Measurements from ENCODE around the gene DSG4. TPM values are rescaled to one million over a fixed set of nuclear protein-coding genes. Genes with fewer than 3 reads are reported as not detected.

The DSG4 gene
- total and polyA plus RNA-seq, 2 donors (not counting 1 experiment from before 2014, with no cell fraction given): not detected

DNA sequence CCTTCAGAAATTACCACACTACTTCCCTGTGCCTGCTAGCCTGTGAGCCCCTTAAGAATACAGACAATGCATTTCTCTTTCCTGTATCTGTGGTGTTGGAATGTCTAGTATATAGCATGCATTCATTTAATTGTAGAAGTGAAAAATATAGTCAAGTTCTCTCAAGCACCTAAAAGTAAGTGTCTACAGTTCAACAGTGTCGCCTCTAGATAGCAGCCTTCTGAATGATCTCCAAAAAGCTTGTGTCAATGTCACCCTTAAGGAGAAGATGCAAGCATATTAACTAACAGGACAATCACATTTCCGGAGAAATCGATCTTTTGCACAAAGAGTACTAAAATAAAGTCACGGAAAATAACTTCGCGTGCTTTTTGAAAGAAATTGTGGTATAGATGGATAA lies 43.5 kb downstream of the DSG4 start:
- no peak overlapping the region for H2AFZ ChIP-seq (ENCODE audit: low read length)
- DNase-seq (ENCODE audit: low read depth in 2 of 2): no peak
- no peak overlapping the region for H3K27ac ChIP-seq (ENCODE audit: insufficient read depth, low read length)
- no peaks in the 10 kb centered on the region for H3K36me3 ChIP-seq (ENCODE audit: control insufficient read depth, insufficient read depth, low read length)
- H4K20me1 ChIP-seq (ENCODE audit: control insufficient read depth, extremely low read depth, insufficient read depth, low read length): no peaks in the 10 kb centered on the region
- H3K9me3 ChIP-seq (ENCODE audit: control insufficient read depth, insufficient read depth, low read depth, low read length): no peaks in the 10 kb centered on the region
- H3K9ac ChIP-seq (ENCODE audit: insufficient read depth, low read length): no peak overlapping the region
- no peaks in the 10 kb centered on the region for H3K27me3 ChIP-seq (ENCODE audit: control insufficient read depth, insufficient read depth, low read length)
- no peak overlapping the region for H3K4me3 ChIP-seq (replicated peaks in 1 of 4; ENCODE audit: control extremely low read depth in 1 of 4, insufficient read depth in 1 of 4, low read depth in 3 of 4, low read length in 4 of 4)
- no peak for TF ChIP-seq EZH2 (IDR thresholded peaks at IDR 0.05; ENCODE audit: low read length, missing control alignments)
- TF ChIP-seq, protein P1, sequence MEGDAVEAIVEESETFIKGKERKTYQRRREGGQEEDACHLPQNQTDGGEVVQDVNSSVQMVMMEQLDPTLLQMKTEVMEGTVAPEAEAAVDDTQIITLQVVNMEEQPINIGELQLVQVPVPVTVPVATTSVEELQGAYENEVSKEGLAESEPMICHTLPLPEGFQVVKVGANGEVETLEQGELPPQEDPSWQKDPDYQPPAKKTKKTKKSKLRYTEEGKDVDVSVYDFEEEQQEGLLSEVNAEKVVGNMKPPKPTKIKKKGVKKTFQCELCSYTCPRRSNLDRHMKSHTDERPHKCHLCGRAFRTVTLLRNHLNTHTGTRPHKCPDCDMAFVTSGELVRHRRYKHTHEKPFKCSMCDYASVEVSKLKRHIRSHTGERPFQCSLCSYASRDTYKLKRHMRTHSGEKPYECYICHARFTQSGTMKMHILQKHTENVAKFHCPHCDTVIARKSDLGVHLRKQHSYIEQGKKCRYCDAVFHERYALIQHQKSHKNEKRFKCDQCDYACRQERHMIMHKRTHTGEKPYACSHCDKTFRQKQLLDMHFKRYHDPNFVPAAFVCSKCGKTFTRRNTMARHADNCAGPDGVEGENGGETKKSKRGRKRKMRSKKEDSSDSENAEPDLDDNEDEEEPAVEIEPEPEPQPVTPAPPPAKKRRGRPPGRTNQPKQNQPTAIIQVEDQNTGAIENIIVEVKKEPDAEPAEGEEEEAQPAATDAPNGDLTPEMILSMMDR (conservative IDR thresholded peaks at IDR 0.05 in 1 of 2, IDR thresholded peaks at IDR 0.05 in 1 of 2; ENCODE audit: low read depth in 1 of 2, low read length in 2 of 2): no peak
- no peak overlapping the region for H3K4me2 ChIP-seq (ENCODE audit: extremely low read depth, insufficient read depth, low read length)
- no peaks in the 10 kb centered on the region for H3K4me1 ChIP-seq (ENCODE audit: control insufficient read depth, extremely low read depth, insufficient read depth, low read length)
- H3K79me2 ChIP-seq (ENCODE audit: control insufficient read depth, insufficient read depth, low read length): no peaks in the 10 kb centered on the region

DNA sequence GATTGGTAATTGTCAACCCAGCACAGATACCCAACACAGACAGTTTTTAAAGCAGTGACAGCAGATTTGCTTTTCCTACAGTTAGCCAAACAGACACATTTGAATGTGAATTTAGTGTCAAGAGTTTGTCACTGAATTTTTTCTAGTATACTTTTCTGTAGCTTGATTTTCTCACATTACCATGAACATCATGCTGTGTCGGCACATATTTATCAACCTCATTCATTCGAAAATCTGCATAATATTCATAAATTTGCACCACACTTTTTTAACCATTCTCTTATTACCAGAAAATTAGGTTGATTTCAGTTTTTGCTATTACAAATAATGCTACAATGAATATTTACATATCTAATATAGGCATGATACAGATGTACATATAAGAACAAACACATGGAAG lies 43.9 kb downstream of the DSG4 start:
- no peak for DNase-seq (ENCODE audit: low read depth in 2 of 2)
- Histone ChIP-seq H3K27me3 (ENCODE audit: control insufficient read depth, insufficient read depth, low read length) (no peaks in the 10 kb centered on the region), H3K36me3 (ENCODE audit: control insufficient read depth, insufficient read depth, low read length) (no peaks in the 10 kb centered on the region), H3K4me3 (replicated peaks in 1 of 4; ENCODE audit: control extremely low read depth in 1 of 4, insufficient read depth in 1 of 4, low read depth in 3 of 4, low read length in 4 of 4) (no peak overlapping the region), H2AFZ (ENCODE audit: low read length) (no peak overlapping the region), H3K79me2 (ENCODE audit: control insufficient read depth, insufficient read depth, low read length) (no peaks in the 10 kb centered on the region), H3K4me2 (ENCODE audit: extremely low read depth, insufficient read depth, low read length) (no peak overlapping the region), H3K9me3 (ENCODE audit: control insufficient read depth, insufficient read depth, low read depth, low read length) (no peaks in the 10 kb centered on the region), H4K20me1 (ENCODE audit: control insufficient read depth, extremely low read depth, insufficient read depth, low read length) (no peaks in the 10 kb centered on the region), H3K9ac (ENCODE audit: insufficient read depth, low read length) (no peak overlapping the region), H3K27ac (ENCODE audit: insufficient read depth, low read length) (no peak overlapping the region), H3K4me1 (ENCODE audit: control insufficient read depth, extremely low read depth, insufficient read depth, low read length) (no peaks in the 10 kb centered on the region)
- TF ChIP-seq, protein P1 (conservative IDR thresholded peaks at IDR 0.05 in 1 of 2, IDR thresholded peaks at IDR 0.05 in 1 of 2; ENCODE audit: low read depth in 1 of 2, low read length in 2 of 2): no peak
- TF ChIP-seq EZH2 (IDR thresholded peaks at IDR 0.05; ENCODE audit: low read length, missing control alignments): no peak

DNA sequence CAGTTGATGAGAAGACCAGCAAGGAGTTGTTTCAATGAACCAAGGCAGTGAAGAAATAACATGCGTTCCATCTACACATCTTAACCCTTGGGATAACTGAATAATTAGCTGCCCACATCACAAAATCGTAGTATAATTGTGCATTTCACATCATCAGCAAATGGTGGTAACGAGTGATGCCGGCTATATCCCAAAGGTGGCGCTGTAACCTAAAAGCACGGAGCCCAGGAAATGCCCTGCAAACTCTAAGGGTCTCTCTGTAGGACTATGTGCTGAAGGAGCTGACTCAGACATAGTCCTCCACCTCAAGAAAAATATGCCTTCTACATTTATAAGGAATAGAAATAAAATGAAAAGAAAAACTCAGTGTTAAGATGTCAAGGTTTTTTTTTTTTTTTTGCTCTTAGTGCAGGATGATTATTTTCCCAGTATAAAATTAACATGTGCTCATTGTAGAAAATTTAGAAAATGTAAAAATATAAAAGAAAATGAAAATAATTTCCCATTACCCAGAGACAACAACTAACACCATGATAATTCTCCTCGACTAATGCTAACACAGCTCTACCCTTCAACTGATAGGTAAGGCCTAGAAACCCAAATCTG lies 47.9 kb downstream of the DSG4 start:
- Histone ChIP-seq H3K4me3 (replicated peaks in 1 of 4; ENCODE audit: control extremely low read depth in 1 of 4, insufficient read depth in 1 of 4, low read depth in 3 of 4, low read length in 4 of 4) (no peak overlapping the region), H3K36me3 (ENCODE audit: control insufficient read depth, insufficient read depth, low read length) (no peaks in the 10 kb centered on the region), H3K27me3 (ENCODE audit: control insufficient read depth, insufficient read depth, low read length) (no peaks in the 10 kb centered on the region), H3K9ac (ENCODE audit: insufficient read depth, low read length) (no peak overlapping the region), H2AFZ (ENCODE audit: low read length) (no peak overlapping the region), H3K4me1 (ENCODE audit: control insufficient read depth, extremely low read depth, insufficient read depth, low read length) (no peaks in the 10 kb centered on the region), H3K4me2 (ENCODE audit: extremely low read depth, insufficient read depth, low read length) (no peak overlapping the region), H3K9me3 (ENCODE audit: control insufficient read depth, insufficient read depth, low read depth, low read length) (no peaks in the 10 kb centered on the region), H3K27ac (ENCODE audit: insufficient read depth, low read length) (no peak overlapping the region), H4K20me1 (ENCODE audit: control insufficient read depth, extremely low read depth, insufficient read depth, low read length) (no peaks in the 10 kb centered on the region), H3K79me2 (ENCODE audit: control insufficient read depth, insufficient read depth, low read length) (no peaks in the 10 kb centered on the region)
- DNase-seq (ENCODE audit: low read depth in 2 of 2): peak; percentile 24 to 61
- TF ChIP-seq, protein P1 (conservative IDR thresholded peaks at IDR 0.05 in 1 of 2, IDR thresholded peaks at IDR 0.05 in 1 of 2; ENCODE audit: low read depth in 1 of 2, low read length in 2 of 2): peak; percentile 14 to 67
- TF ChIP-seq EZH2 (IDR thresholded peaks at IDR 0.05; ENCODE audit: low read length, missing control alignments): no peak

Data from fibroblast of lung (primary cell).